ENCODE results near the gene TRMT13. TPM values are rescaled to one million over a fixed set of nuclear protein-coding genes. Genes with fewer than 3 reads are reported as not detected.

The TRMT13 gene
- total and polyA plus RNA-seq, 9 of the 15 experiments (the other 6 are each of a cell fraction or from before 2014, with no cell fraction given) = 18.7 to 33.0 (median 28.9) TPM

Small RNAs within 50 kb of the gene (small RNA-seq; reads per million reads assigned to genes)
- gene AC093019.1 (not detected), gene RPL23AP90 (not detected)

Other genes starting within 250 kb of the TRMT13 start
- gene SLC35A3, start 163.2 kb upstream of the TRMT13 start, total RNA-seq (2014; rRNA removed) = 10.6 and 20.2 TPM in 2 replicates
- 20.5 and 24.1 TPM in 2 replicates for gene SLC35A3, start 163.2 kb upstream of the TRMT13 start, total RNA-seq (2014; rRNA removed; fragmentation: Illumina TruSeq; extraction: Trizol)
- gene SLC35A3, start 163.2 kb upstream of the TRMT13 start, total RNA-seq (2015; rRNA removed; fragmentation: Illumina TruSeq; extraction: Trizol) = 14.6 and 16.1 TPM in 2 replicates
- 12.9 and 13.2 TPM in 2 replicates for gene SLC35A3, start 163.2 kb upstream of the TRMT13 start, total RNA-seq (2021)
- gene SLC35A3, start 163.2 kb upstream of the TRMT13 start, polyA plus RNA-seq (2011; rRNA removed) = 13.3 and 21.7 TPM in 2 replicates
- 8.8 and 10.9 TPM in 2 replicates for gene SLC35A3, start 163.2 kb upstream of the TRMT13 start, polyA plus RNA-seq (2014; fragmentation: Illumina TruSeq; extraction: Trizol)
- gene SLC35A3, start 163.2 kb upstream of the TRMT13 start, polyA plus RNA-seq (2014; fragmentation: Nextera tagmentation; extraction: Ambion mirVana) = 1 to 10 TPM; 3.5 to 3.7 TPM
- 11.7 and 14.0 TPM in 2 replicates for gene SLC35A3, start 163.2 kb upstream of the TRMT13 start, polyA plus RNA-seq (2014; rRNA removed)
- gene SASS6, start 233 bp upstream of the TRMT13 start, total RNA-seq (2014; rRNA removed) = 14.8 and 15.4 TPM in 2 replicates
- gene SASS6, start 233 bp upstream of the TRMT13 start, total RNA-seq (2014; rRNA removed; fragmentation: Illumina TruSeq; extraction: Trizol) = 34.1 and 38.3 TPM in 2 replicates
- gene SASS6, start 233 bp upstream of the TRMT13 start, total RNA-seq (2015; rRNA removed; fragmentation: Illumina TruSeq; extraction: Trizol) = 28.8 and 32.9 TPM in 2 replicates
- gene SASS6, start 233 bp upstream of the TRMT13 start, total RNA-seq (2021) = 18.0 and 18.7 TPM in 2 replicates
- gene SASS6, start 233 bp upstream of the TRMT13 start, polyA plus RNA-seq (2011; rRNA removed) = 8.4 and 11.6 TPM in 2 replicates
- gene SASS6, start 233 bp upstream of the TRMT13 start, polyA plus RNA-seq (2014; fragmentation: Illumina TruSeq; extraction: Trizol) = 22.4 and 29.2 TPM in 2 replicates
- gene SASS6, start 233 bp upstream of the TRMT13 start, polyA plus RNA-seq (2014; fragmentation: Nextera tagmentation; extraction: Ambion mirVana) = 10 to 100 TPM; 14.7 to 16.4 TPM
- gene SASS6, start 233 bp upstream of the TRMT13 start, polyA plus RNA-seq (2014; rRNA removed) = 14.9 and 18.5 TPM in 2 replicates
- gene LRRC39, start 45.1 kb downstream of the TRMT13 start, total RNA-seq (2014; rRNA removed) = 1.1 and 1.3 TPM in 2 replicates
- gene LRRC39, start 45.1 kb downstream of the TRMT13 start, total RNA-seq (2014; rRNA removed; fragmentation: Illumina TruSeq; extraction: Trizol) = 1.2 and 1.5 TPM in 2 replicates
- 1.2 and 1.4 TPM in 2 replicates for gene LRRC39, start 45.1 kb downstream of the TRMT13 start, total RNA-seq (2015; rRNA removed; fragmentation: Illumina TruSeq; extraction: Trizol)
- gene LRRC39, start 45.1 kb downstream of the TRMT13 start, total RNA-seq (2021) = 0.69 and 1.1 TPM in 2 replicates
- gene LRRC39, start 45.1 kb downstream of the TRMT13 start, polyA plus RNA-seq (2011; rRNA removed) = 3.1 TPM in 2 replicates
- gene LRRC39, start 45.1 kb downstream of the TRMT13 start, polyA plus RNA-seq (2014; fragmentation: Illumina TruSeq; extraction: Trizol) = 1.8 TPM in 2 replicates
- 1 to 10 TPM in 1 of 2 experiments, under 1 TPM in 1; 1.00 to 1.1 TPM for gene LRRC39, start 45.1 kb downstream of the TRMT13 start, polyA plus RNA-seq (2014; fragmentation: Nextera tagmentation; extraction: Ambion mirVana)
- gene LRRC39, start 45.1 kb downstream of the TRMT13 start, polyA plus RNA-seq (2014; rRNA removed) = 2.3 and 2.5 TPM in 2 replicates
- 3.1 and 3.6 TPM in 2 replicates for gene DBT, start 116.7 kb downstream of the TRMT13 start, total RNA-seq (2014; rRNA removed)
- gene DBT, start 116.7 kb downstream of the TRMT13 start, total RNA-seq (2014; rRNA removed; fragmentation: Illumina TruSeq; extraction: Trizol) = 13.5 and 17.5 TPM in 2 replicates
- gene DBT, start 116.7 kb downstream of the TRMT13 start, total RNA-seq (2015; rRNA removed; fragmentation: Illumina TruSeq; extraction: Trizol) = 7.0 and 7.3 TPM in 2 replicates
- gene DBT, start 116.7 kb downstream of the TRMT13 start, total RNA-seq (2021) = 9.1 and 9.5 TPM in 2 replicates
- gene DBT, start 116.7 kb downstream of the TRMT13 start, polyA plus RNA-seq (2011; rRNA removed) = 10.9 and 12.1 TPM in 2 replicates
- gene DBT, start 116.7 kb downstream of the TRMT13 start, polyA plus RNA-seq (2014; fragmentation: Illumina TruSeq; extraction: Trizol) = 6.1 and 7.7 TPM in 2 replicates
- 1 to 10 TPM; 2.7 to 3.3 TPM for gene DBT, start 116.7 kb downstream of the TRMT13 start, polyA plus RNA-seq (2014; fragmentation: Nextera tagmentation; extraction: Ambion mirVana)
- 4.1 and 5.0 TPM in 2 replicates for gene DBT, start 116.7 kb downstream of the TRMT13 start, polyA plus RNA-seq (2014; rRNA removed)
- 45.8 and 47.8 TPM in 2 replicates for gene RTCA, start 133.1 kb downstream of the TRMT13 start, total RNA-seq (2014; rRNA removed)
- gene RTCA, start 133.1 kb downstream of the TRMT13 start, total RNA-seq (2014; rRNA removed; fragmentation: Illumina TruSeq; extraction: Trizol) = 40.6 and 48.1 TPM in 2 replicates
- 38.5 and 43.3 TPM in 2 replicates for gene RTCA, start 133.1 kb downstream of the TRMT13 start, total RNA-seq (2015; rRNA removed; fragmentation: Illumina TruSeq; extraction: Trizol)
- 43.2 and 44.3 TPM in 2 replicates for gene RTCA, start 133.1 kb downstream of the TRMT13 start, total RNA-seq (2021)
- 46.6 and 57.2 TPM in 2 replicates for gene RTCA, start 133.1 kb downstream of the TRMT13 start, polyA plus RNA-seq (2011; rRNA removed)
- gene RTCA, start 133.1 kb downstream of the TRMT13 start, polyA plus RNA-seq (2014; fragmentation: Illumina TruSeq; extraction: Trizol) = 33.2 and 37.5 TPM in 2 replicates
- 10 to 100 TPM; 11.6 to 13.1 TPM for gene RTCA, start 133.1 kb downstream of the TRMT13 start, polyA plus RNA-seq (2014; fragmentation: Nextera tagmentation; extraction: Ambion mirVana)
- 46.3 and 51.4 TPM in 2 replicates for gene RTCA, start 133.1 kb downstream of the TRMT13 start, polyA plus RNA-seq (2014; rRNA removed)
- 20.7 and 23.6 TPM in 2 replicates for gene CDC14A, start 219.3 kb downstream of the TRMT13 start, total RNA-seq (2014; rRNA removed)
- 50.9 and 56.3 TPM in 2 replicates for gene CDC14A, start 219.3 kb downstream of the TRMT13 start, total RNA-seq (2014; rRNA removed; fragmentation: Illumina TruSeq; extraction: Trizol)
- gene CDC14A, start 219.3 kb downstream of the TRMT13 start, total RNA-seq (2015; rRNA removed; fragmentation: Illumina TruSeq; extraction: Trizol) = 38.7 and 42.7 TPM in 2 replicates
- gene CDC14A, start 219.3 kb downstream of the TRMT13 start, total RNA-seq (2021) = 28.4 and 30.9 TPM in 2 replicates
- 32.6 and 45.2 TPM in 2 replicates for gene CDC14A, start 219.3 kb downstream of the TRMT13 start, polyA plus RNA-seq (2011; rRNA removed)
- gene CDC14A, start 219.3 kb downstream of the TRMT13 start, polyA plus RNA-seq (2014; fragmentation: Illumina TruSeq; extraction: Trizol) = 58.3 and 74.3 TPM in 2 replicates
- gene CDC14A, start 219.3 kb downstream of the TRMT13 start, polyA plus RNA-seq (2014; fragmentation: Nextera tagmentation; extraction: Ambion mirVana) = 10 to 100 TPM; 17.0 to 33.4 TPM
- gene CDC14A, start 219.3 kb downstream of the TRMT13 start, polyA plus RNA-seq (2014; rRNA removed) = 24.5 and 25.7 TPM in 2 replicates

All from K562 (cell line).